GM19328 (cell line): ENCODE results near the gene NKAIN2.

Experiments
- ATAC-seq: cut with Tn5 transposase; IDR thresholded peaks from one replicate; pipeline ENCODE4 v1.9.1; 2021; ENCODE audit warnings: mild to moderate bottlenecking, moderate library complexity; ENCODE audit not compliant: unreplicated experiment

NKAIN2 gene

DNA sequence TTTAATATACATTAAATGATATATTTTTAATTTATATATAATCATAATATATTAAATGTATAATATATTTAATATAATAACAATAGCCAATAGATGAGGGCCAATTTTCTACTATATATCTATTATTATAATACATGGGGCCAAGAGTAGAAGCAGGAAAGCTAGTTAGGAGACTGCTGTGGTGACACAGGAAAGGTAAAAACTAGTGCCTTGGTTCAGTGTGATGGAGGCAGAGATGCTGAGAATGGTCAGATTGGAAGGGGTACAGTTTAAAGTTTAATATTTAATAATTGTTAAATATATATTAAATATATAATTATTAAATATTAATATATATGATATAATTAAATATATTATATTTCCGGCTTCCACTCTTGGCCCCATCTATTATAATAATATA, 1055.7 kb downstream of the NKAIN2 start:
- ATAC-seq, result no peak

DNA sequence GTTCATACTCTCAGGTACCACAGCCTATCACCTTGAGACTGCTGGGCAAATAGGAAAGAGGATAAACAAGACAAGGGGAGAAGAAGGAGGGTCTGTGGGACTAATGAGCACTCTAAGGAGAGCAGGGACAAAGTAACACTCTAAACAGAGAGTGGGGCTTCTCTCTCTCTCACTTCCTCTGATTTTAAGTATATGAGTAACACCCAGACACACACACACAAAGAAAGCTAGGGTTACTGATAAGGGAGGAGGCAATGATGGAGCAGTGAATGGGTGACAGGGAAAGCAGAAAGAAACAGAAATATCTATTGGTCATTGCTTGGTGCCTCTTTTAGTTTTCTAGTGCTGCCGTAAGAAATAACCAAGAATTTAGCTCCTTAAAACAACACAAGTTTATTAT, 1062.4 kb downstream of the NKAIN2 start:
- ATAC-seq, result no peak

DNA sequence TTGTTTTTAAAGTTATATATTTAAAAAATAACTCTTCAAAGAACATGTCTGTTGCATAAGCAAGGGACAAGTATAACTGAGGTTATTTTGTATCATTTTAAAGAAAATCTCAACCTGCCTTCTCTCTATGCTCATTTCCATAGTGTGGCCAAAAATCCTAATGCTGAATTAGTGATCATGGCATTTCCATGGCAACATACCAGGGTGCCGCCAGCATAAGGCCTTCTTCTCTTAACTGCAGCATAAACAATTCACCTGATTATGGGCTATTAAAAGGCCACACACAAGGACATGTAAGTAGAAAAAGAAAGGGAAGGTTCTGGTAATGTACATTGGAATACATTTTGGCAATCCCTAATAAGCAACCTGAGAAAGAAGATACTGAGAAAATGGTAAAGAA, 1063.5 kb downstream of the NKAIN2 start:
- no peak for ATAC-seq

DNA sequence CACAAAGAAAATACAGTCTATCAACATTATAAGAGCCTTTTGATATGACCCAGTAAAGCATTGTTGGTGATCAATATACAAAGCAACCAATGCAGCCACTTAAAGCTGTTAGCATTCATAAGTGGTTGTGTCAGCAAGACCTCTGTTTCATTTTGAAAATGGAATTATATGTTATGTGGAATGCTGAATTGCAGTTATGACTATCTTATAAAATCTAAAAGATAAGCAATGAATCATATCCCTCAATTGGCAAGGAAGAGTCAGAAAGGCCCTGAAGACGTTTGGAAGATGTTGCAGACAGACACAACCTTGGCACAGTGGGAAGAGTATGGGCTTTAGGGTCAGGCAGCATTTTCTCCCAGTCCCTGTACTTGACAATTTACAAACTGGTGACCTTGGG, 1064.8 kb downstream of the NKAIN2 start:
- no peak for ATAC-seq

DNA sequence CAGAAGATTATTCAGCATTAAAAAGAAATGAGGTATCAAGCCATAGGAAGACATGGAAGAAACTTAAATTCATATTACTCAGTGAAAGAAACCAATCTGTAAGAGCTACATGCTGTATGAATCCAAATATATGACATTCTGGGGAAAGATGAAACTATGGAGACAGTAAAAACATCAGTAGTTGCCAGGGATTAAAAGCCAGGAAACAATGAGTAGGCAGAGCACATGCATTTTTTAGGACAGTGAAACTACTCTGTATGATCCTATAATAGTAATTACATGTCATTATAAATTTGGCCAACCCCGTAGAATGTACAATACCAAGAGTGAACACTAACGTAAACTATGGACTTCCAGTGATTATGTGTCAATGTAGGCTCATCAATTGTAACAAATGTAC, 1065.8 kb downstream of the NKAIN2 start:
- ATAC-seq, result no peak

DNA sequence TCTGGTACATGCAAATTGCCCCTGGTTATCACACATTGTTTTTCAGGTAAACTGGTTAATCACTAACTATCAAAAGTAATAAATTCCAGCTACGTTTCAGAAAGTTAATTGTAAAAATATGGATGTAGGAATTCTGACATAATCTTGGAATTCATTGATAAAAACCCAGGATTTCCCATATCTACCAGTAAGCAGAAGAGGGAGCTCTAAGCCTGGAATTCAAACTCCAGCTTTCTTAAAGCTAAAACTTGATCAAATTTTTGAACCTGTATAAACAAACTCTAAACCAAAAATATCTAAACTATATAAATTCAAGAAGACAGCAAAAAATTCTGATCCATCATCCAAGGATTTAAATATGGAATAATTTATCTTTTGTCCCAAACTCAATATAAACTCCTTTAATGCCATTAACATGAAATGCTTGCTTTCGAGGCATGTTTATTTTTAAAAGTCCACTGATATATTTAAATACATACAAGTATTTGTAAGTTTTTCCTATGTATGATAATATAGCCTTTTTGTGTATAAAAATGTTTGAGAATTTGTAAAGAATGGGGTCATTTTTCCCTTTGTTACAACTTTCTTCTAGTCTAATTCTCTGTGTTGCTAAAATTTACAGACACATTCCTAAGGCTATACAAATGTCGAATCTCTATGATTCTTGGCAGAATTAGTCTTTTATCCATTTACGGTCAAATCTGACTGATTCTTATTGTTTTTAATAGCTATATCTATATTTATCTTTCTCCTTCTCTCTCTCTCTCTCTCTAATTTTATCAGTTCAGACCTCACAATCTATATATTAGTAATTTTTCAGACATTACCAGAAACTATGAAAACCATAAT, 1067.2 kb downstream of the NKAIN2 start:
- ATAC-seq, result no peak

DNA sequence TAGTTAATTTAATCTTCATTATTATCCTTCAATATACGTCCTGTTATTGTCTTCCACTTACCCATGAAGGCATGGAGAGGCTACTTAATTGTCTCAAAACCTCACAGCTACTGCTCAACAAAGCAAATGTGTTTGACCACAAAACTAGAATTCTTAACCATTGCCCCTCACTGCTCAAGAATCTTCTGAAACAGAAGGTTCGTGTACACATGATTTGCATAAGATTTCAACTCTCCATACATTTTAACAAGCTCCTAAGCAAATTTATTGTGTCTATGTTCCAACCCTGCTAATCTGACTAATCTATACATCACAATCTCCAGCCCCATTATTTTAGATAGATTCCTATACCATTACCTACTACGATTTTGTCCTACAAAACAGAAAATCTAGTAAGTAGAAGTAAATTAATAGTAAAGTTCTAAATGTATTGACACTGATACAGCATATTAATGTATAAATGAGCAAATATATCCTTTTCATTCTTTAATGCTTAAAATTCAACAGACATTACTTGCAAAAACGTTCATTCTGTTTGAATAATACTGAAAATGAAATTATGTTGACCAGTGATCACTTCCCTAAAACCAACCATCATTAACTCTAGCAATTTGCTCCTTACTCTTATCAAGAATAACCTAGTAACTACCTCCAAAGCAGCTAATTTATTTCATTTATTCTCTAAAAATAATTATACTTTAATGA, 1068.8 kb downstream of the NKAIN2 start:
- no peak for ATAC-seq

DNA sequence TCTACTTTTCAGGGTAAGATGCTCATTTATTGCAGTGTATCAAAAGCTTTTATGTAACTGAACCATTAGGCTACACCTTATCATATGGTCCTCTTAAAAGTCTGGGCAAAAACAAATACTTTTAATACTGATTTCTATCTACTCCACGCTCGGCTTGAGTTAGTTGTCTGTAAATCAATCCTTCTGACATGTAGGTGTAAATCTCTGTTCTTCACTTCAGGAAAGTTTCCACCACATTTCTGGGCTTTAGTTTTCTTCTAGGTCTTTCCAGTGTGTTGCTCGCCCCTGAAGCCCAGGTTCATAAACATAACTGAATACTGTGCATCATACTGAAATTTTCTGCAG, 1069.4 kb downstream of the NKAIN2 start:
- ATAC-seq, result no peak
